ENCODE data around the gene GPR34. TPM values are rescaled to one million over a fixed set of nuclear protein-coding genes. Genes with fewer than 3 reads are reported as not detected.

The GPR34 gene
- total and polyA plus RNA-seq, 2 of the 13 experiments (the other 11 are each of a cell fraction or from before 2014, with no cell fraction given): not detected

DNA sequence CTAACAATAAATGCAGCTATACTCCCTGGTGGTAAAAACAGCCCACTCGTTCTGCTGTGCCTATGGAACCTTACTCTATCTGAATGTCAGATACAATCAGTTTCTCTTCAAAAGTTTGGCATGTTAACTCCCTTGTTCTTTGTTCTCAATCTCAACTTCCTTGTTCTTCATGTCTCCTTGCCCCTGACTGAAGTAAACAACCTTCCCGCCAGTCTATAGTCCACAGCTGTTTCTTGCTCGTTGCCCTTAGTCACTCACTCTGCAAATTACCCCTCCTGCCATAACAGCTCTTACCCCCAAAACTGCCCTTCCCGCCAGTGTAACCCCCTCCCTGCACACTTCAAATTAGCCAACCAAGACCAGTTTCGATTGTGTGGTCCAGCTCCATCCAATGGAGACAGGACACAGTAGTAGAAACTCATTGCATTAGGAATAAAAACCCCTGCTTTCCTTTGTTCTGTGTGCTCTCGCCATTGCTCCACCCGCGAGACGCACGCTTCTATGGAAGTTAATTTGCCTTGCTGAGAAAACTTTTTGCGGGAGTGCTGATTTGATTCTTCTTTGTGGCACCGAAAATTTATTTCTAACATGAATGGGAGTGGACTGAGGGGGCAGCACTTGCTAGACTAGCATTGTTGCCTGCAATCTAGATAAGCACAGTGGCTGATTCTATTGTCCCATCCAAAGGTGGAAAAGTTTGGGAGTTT, 28.1 kb downstream of the GPR34 start:
- intact Hi-C loops (cut with micrococcal nuclease; ENCODE audit: unreplicated experiment): no loop called here
- no TSS peak for BruUV-seq (replicated peaks)
- 93% methylated on average over 11 of the region's 12 CpGs for WGBS (ENCODE audit: low lambda C conversion rate)
- Histone ChIP-seq H3K27ac (ENCODE audit: extremely low read length, insufficient read depth, low read length) (no peak overlapping the region), H3K9ac (ENCODE audit: insufficient read depth, low read depth, low read length) (no peak overlapping the region), H3K79me2 (ENCODE audit: insufficient read depth, low read length) (no peaks in the 10 kb centered on the region), H4K20me1 (ENCODE audit: insufficient read depth, low read length) (no peaks in the 10 kb centered on the region), H3K27me3 (ENCODE audit: control insufficient read depth in 1 of 2, insufficient read depth in 2 of 2, low read length in 2 of 2) (no peaks in the 10 kb centered on the region), H3K4me2 (ENCODE audit: low read depth, low read length) (no peak overlapping the region), H3K36me3 (replicated peaks in 1 of 2; ENCODE audit: control insufficient read depth in 1 of 2, insufficient read depth in 2 of 2, low read length in 2 of 2) (no peaks in the 10 kb centered on the region), H3K9me3 (ENCODE audit: low read length) (no peaks in the 10 kb centered on the region), H3K4me3 (replicated peaks in 1 of 3; ENCODE audit: insufficient read depth in 1 of 3, low read depth in 2 of 3, low read length in 3 of 3) (no peak overlapping the region), H3K4me1 (ENCODE audit: insufficient read depth, low read length) (no peaks in the 10 kb centered on the region), H2AFZ (ENCODE audit: low read length) (no peak overlapping the region)
- no peak for FAIRE-seq
- TF ChIP-seq, protein P1, sequence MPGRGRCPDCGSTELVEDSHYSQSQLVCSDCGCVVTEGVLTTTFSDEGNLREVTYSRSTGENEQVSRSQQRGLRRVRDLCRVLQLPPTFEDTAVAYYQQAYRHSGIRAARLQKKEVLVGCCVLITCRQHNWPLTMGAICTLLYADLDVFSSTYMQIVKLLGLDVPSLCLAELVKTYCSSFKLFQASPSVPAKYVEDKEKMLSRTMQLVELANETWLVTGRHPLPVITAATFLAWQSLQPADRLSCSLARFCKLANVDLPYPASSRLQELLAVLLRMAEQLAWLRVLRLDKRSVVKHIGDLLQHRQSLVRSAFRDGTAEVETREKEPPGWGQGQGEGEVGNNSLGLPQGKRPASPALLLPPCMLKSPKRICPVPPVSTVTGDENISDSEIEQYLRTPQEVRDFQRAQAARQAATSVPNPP (CRISPR knock-in tag; IDR thresholded peaks at IDR 0.05): no peak
- TF ChIP-seq, protein P2, sequence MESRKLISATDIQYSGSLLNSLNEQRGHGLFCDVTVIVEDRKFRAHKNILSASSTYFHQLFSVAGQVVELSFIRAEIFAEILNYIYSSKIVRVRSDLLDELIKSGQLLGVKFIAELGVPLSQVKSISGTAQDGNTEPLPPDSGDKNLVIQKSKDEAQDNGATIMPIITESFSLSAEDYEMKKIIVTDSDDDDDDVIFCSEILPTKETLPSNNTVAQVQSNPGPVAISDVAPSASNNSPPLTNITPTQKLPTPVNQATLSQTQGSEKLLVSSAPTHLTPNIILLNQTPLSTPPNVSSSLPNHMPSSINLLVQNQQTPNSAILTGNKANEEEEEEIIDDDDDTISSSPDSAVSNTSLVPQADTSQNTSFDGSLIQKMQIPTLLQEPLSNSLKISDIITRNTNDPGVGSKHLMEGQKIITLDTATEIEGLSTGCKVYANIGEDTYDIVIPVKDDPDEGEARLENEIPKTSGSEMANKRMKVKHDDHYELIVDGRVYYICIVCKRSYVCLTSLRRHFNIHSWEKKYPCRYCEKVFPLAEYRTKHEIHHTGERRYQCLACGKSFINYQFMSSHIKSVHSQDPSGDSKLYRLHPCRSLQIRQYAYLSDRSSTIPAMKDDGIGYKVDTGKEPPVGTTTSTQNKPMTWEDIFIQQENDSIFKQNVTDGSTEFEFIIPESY (CRISPR knock-in tag; IDR thresholded peaks at IDR 0.05): 0 out of 2 replicates have a peak, but pooled peaks have one; percentile 15
- ChIA-PET CTCF (ENCODE audit: low intra/inter-chr PET ratio, low total read pairs) (no interaction called here), POLR2A (no interaction called here)
- in situ Hi-C loops (cut with HindIII; ENCODE audit: extremely low pct_ligation_motif_present, low pct_unique_long_range_greater_than_20kb): no loop called here
- ATAC-seq: no peak
- no peak for DNase-seq (ENCODE audit: low spot score)

Measured in HepG2 (cell line).